HG03097 (cell line): ENCODE results near the gene PLEKHA6.
A peak's percentile ranks its signal among the peaks of the same experiment; 100 is the strongest.

Experiments
- ATAC-seq: cut with Tn5 transposase; IDR thresholded peaks from one replicate; pipeline ENCODE4 v1.9.1; 2021; ENCODE audit not compliant: unreplicated experiment, low FRiP score

PLEKHA6 gene

DNA sequence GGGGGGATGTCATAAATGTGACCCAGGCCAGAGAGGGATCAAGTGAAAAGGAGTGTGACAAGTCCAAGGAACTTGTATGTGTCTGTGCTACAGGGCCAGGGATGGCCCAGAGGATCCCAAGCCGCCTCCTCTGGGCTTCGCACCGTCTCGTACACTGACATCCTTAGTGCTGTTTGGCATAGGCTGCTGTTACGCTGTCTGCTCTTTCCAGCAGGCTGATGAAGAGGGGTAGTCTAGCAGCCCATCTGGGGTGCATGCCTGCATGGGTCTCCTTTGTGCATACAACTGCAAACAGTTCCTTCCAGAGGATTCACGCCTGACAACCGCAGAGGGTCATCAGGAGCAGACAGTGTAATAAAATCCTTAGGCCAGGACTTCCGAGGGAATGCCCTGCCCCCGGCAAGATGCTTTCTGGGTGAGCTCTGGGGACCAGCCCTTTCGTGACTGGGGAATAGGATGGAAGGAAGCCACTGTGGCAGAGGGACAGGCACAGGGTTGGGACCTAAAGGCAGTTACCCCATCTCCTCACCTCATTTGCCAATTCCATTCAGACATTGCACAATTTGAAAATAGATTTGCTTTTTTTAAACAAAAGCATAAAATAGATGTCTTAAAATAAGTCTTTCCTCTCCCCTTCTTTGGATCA is 139.6 kb downstream of the PLEKHA6 start:
- ATAC-seq = no peak

DNA sequence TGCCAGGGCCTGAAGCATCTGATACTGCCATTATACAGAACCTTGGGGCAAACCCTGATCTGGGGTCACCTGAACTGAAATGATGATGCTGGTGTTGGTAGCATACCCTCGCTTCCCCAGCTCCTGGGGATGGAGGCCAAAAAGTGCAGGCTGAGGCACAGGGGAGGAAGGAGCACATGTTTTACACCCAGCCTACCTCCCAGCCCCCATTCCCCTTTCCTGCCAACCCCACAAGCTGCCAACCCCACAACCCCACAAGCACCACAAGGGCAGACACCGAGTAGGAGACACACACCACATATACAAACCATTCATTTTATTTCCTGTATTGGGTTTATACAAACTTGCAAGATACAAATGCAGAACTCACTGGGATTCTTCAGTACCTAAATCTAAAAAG is 141.2 kb downstream of the PLEKHA6 start:
- ATAC-seq = no peak

DNA sequence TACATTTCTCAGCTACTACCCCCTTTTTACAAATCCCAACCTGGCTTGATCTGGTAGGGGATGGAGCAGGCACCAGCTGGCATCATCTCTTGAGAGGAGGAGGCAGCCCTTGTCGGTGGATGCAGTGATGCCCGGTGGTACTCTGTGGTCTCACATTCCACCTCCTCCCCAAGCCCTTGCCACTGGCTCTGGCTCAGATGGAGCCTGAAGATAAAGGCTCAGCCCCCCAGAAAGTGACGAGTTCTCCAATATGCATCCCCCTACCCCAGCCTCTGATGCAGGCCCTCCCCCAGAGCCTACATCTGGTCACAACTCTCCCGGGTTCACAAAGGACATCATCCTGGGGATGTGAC is 142.1 kb downstream of the PLEKHA6 start:
- no peak for ATAC-seq

DNA sequence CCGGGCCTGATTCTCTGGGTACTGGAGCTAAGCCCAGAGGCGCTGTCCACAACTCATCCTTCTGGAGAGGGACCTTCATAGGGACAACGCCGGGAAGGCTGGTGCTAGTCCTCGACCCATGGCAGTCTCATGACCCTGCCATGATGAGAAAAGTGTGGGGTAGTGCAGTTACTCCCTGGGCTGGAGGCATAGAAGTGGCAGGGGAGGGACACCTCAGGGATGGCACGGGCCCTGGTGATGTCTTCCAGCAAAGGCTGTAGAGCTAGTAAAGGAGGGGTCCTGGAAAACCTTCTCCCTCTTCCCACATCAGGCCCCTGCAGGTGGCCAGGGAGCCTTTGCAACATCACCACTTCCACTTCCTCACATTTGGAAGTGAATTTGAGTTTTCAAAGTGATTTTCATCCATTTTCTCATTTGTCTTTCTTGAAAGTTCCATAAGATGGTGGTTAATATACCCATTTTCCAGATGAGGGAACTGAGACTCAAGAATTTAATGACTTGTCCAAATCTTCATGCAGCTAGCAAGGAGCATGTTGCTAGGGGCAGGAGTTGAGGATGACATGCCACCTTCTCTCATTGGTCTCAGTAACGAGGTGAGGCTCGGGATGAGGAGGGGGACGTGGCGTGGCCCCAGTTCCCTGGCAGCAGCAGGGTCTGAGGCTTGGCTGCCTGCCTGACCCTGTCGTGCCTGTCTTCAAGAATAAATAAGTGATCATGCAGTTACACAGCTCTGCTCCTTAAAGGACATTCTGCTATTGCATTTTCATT is 142.7 kb downstream of the PLEKHA6 start:
- no peak for ATAC-seq

DNA sequence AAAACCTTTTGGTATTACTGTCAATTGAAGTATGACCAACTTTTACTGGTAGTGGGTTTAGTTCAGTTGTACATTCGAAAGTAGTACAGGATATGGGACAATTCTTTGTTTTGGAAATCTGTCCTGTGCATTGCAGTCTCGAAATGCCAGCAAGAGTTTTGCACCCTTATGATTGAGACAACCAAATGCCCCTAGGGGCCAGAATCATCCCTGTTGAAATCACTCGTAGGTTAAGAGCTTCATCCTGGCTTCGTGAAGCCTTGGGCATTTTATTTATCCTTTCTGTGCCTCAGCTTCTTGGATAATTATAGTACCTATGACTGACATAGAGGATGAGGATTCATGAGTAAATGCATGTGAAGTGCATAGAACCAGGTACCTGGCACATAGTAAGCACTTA is 143.5 kb downstream of the PLEKHA6 start:
- no peak for ATAC-seq

DNA sequence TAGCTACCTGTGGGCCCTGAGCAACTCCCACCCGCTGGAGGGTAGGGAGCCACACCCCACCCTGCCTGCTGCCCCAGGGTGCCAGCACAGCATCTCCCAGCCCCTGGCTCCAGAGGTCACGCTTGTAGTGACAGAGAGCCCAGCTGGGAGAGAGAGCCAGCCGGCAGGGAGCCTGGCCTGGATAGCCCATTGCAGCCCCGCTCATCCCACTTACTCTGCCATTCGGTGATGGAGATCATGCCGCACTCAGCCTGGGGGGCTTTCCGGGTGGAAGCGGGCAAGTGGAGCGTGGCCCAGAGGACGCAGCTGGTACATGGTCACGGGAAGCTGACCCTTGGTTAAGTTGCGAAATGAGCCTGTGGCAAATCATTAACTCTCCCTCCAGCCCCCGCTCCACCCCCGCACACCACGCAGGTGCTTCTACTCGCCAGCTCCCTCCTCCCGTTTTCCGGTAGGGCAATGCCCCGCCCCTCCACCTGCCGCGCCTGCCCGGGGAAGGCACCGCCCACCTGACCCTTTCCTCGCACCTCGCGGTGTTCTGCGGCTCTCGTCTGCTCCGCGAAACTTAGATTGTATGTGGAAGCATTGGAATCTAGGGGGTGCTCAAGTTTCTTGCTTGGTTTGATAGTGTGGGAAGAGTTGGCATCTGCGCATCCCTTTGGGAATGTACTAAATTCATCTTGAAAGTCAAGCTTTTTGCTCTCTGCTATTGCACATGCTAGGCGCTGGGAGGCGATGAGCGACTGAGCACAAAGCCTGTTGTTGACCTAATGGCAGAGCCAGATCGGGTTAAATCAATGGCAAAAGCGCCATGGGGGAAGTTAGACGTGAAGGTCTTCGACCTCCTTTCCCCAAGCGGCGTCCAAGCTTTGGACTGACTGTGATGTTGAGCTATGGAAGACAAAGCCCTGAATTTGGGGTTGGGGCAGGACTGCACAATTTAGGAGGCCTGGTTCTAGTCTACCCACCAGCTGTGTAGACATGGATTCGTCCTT is 145.8 kb downstream of the PLEKHA6 start, which contains the start of gene GOLT1A:
Gene GOLT1A (minus strand): TSS at position 321 of the 995 bp plus-strand sequence. CDS start 82 bp downstream, at position 239.
- ATAC-seq = peak; percentile 77

DNA sequence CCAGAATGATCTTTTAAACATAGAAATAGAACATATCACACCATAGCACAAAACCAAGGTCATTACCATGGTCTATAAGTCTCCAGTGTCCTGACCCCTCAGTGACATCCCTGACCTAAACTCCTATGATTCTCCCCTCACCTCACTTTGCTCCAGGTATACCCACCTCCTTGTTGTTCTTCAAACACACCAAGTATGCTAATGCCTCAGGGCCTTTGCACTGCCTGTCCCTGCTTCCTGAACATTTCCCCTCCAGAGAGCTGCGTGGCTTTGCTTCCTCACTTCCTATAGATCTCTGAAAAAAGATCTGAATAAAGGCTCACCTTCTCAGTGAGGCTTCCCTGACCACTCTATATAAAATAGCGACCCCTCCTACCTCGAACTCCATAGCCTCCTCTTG is 147.0 kb downstream of the PLEKHA6 start:
- ATAC-seq = no peak

DNA sequence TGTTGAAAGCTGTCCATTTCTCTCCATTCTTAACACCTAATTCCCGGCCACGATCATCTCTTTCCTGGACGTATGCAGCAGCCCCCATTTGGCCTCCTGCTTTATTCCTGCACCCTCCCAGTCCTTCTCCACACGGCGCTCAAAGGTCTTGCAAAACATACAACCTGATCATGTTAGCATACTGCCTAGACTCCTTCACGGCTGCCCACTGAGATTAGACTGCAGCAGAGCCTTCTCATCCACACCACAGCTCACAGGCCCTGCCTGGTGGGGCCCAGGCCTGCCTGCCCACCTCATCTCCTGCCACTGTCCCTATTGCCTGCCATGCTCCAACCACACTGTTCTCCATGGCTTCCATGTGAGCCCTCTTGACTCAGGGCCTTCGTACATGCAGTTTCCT is 148.7 kb downstream of the PLEKHA6 start:
- ATAC-seq = no peak

DNA sequence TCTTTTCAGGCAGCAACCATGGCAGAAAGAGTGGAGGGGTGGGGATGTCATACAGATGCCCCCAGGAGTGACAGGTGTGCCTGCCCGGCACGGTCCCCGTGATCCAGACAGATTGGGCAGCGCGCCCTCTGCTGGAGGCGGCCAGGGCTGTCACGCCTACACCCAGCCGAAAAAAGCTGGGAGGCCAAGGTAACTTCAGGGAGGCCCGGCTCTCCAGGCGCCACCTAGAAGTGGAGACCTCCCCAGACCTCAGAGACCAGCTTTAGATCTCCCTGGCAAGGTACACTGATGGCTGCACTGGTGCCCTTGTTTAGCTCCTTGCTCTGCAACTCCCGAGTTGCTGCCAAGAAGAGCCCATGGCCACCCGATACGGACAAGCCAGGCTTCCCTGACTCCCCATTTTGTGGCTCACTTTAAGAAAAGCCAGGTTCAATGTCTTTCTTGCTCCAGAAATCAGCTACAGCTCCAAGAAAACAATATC is 152.6 kb downstream of the PLEKHA6 start:
- ATAC-seq = peak; percentile 62

DNA sequence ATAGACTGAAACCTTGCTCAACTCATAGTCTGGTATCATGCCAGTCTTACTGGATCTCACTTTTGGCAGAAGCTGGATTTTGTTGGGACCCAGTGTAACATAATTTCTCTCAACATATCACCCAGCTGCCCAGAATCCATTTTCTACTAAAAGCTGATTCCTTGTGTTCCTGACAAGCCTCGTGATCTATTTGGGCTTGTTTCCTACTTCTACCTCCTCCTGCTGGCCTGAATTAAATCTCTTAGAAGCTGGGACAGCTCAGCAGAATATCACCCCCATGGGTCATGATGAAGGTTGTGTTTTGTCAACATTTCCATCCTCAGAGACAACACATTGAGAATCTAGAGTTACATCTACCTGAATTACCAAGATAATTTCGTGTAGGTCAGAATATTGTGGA is 153.6 kb downstream of the PLEKHA6 start:
- no peak for ATAC-seq

DNA sequence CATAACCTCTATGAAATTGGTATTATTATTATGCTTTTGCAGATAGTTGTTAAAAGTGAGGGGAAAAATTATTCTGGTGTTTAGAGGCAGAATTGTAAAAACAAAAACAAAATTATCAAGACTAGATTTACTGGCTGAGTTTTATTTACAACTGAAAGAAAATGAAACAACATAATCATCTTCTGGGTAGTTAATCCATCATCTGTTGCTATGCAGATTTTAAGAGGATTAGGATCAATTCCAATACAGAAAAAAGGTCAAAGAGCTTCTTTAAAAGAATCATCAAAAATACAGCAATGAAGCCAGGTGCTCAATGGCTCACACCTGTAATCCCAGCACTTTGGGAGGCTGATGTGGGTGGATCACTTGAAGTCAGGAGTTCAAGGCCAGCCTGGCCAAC is 154.2 kb downstream of the PLEKHA6 start:
- no peak for ATAC-seq

DNA sequence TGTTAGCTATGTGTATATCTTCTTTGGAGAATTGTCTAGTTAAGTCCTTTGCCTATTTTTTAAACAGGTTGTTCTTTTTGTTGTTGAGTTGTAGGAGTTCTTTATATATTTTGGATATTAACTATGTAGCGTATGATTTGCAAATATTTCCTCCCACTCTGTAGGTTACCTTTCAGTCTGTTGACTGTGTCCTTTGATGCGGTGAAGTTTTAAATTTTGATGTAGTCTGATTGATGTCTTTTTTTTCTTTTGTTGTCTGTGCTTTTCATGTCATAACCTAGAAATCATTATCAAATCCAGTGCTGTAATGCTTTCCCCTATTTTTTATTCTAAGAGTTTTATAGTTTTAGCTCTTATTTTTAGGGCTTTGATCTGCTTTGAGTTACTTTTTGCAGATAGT is 154.8 kb downstream of the PLEKHA6 start:
- ATAC-seq = no peak

DNA sequence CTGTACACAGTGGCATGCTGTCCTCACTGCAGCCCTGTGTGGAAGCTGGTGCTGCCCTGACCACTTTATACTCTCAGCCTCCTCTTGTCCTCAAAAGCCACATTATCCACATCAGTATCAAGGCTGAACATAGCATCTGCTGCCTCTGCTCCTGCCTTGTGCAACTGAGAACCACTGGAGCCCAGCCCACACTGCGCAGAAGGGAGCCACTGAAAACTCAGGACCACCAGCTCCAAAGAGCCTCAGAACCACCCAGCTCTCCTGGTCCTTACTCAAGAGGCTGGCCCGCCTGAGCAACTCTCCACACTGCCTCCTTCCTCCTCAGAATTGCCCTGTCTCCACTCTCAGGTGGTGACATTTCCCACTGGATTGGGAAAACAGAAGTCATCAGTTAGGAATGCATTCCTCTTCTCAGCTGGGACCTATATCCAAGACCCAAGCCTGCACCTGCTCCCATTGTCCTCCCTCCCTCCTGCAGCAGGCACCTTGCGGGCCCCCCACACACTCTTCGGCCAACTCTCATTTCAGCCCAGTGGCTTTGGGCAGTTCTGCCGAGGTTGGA is 156.4 kb downstream of the PLEKHA6 start:
- no peak for ATAC-seq

DNA sequence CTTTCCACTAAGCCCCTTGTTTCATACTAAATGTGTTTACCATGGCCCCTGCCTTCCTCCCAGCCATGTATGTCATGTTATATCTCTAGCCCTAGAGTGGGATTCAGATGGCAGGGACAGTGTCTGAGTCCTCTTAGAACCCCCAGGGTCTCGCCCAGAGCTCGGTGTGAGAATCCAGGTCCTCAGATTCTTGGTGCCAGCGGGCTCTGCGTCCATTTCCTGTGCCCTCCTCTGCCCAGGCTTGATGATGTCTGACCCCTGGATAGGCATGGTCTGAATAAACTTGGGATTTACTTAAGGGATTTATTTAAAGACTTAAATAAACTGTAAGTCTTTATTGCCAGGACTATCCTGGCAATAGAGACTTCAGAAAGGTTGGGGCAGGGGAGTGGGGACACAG is 157.2 kb downstream of the PLEKHA6 start:
- no peak for ATAC-seq

DNA sequence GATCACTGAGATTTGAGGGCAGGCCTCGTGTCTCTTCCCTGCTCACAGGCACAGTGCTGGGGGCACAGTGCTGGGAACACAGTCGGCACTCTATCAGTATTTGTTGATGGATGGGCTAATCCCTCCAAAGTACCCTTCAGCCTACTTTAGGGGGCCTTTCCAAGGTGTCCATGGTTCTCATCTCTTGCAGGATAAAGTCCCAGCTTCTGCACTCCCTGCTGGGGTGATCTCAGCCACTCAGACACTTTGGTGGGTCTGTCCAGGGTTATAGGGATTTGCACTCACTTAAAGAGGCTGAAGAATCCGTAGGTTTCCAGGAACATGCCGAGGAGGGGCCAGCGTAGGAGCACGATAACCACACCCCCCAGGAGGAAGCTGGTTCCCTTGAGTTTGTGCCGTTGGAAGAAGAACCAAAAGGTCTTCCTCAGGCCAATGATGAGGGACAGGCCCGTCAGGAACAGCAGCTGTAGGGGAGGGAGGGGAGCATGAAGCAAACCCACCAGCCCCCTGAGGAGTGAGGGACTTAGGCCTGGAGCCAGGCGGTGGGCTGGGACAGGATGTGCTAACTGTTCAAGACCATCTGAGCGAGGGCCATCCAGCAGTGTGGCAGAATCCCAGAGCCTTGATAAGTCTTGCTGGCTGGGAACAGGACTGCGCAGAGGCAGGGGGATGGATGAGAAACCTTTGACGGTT is 158.2 kb downstream of the PLEKHA6 start:
- no peak for ATAC-seq

DNA sequence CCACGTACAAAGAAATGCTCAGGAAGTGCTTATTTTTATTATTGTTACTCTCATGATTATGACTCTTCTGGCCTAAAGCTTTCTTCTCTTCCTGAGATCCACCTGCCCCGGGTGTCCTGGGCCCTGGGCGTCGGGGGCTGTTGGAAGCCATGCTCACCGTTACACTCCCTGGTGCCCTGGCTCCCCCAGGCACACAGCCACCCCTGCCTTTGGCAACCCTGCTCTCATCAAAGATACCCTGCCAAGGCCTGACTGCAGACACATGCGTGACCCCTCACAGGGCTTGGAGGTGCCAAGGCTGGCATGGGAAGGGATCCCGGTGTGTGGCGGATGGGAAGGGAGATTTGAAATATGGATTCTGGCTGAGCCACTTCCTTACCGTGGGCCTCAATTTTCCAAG is 160.2 kb downstream of the PLEKHA6 start:
- ATAC-seq = no peak

DNA sequence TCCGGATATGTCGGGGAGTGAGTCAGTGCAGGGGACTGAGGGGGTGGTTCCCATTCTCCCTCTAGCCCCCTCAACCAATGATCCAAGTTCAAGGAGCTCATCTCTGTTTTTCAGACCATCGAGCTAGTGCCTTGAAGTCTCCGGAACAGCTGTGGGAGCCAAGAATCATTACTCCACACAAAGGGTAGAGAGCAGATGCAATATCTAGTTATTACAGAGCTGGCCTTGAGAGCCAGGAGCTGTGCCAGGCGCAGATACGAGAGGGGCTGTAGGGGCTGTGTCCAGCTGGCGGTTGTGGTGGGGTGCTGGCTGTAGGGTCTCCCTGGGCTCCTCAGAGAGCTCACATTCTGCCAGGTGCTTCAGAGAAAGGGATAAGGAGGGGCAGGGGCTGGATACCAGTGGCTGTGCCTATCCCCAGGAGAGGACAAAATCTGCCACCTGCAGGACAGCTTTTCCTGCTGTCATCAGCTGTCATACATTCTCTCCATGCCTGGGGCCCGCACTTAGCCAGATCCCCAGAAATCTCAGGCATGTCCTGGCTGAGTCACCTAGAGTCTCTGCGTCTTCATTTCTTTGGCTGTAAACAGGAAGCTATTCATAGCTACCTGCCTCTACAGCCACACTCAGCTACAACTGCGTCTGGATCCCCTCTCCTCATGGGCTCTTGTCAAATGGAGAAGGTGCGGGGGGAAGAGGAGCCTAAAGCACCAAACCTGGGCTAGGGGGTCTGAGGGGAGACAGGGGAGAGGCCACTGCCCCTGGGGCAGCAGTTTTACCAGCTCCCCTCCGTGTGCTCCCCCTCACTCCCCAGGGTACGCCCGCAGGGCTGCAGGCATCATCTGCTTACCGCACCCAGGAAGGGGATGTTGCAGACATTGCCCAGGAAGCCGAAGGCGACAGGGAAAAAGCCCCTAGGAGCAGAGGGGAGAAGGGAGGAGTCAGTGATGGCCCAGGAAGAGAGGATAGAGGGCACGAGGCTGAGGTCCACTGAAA is 161.1 kb downstream of the PLEKHA6 start:
- no peak for ATAC-seq

DNA sequence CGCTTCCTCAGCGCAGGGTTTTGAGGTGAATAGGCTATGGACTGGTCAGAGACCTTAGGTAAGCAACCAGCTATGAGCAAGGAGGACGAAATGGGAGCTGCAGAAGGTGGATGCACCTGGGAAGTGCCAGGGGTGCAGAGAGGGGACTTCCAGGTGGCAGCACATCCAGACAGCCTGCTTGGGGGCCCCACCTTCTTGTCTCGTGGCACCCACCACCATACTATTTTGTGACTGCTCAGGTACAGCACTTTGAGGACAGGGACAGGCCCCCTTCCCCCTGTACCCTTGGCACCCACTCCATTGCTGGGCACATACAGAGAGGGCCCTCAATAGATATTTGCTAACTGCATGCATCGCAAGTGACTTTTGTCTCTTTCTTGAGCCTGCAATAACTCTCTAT is 162.7 kb downstream of the PLEKHA6 start:
- no peak for ATAC-seq
